Liver (tissue), 3 donors: ENCODE results near the gene UGT1A5.

Experiments used
- ATF3 ChIP-seq: IDR thresholded peaks from 2 replicates; pipeline ENCODE4 v1.6.1; 2016; ENCODE audit warnings: antibody characterized with exemption
- CTCF ChIP-seq: fragments of 150-350 bp; IDR thresholded peaks from 2 replicates; pipeline ENCODE4 v1.5.1; 2017; ENCODE audit warnings: improper control_type of control experiment, low read depth, low read length; ENCODE audit not compliant: missing input control
- EGR1 ChIP-seq, 2 donors: IDR thresholded peaks; 2 replicates each; pipeline ENCODE4 v1.6.1; 2016 to 2018; ENCODE audit warnings: antibody characterized with exemption in 2 of 2, low read depth in 2 of 2
- GABPA ChIP-seq, 2 donors: IDR thresholded peaks in 1 of 2; conservative IDR thresholded peaks in 1 of 2; 2 replicates each; pipeline ENCODE4 v1.6.1; 2016; ENCODE audit warnings: antibody characterized with exemption in 2 of 2, mild to moderate bottlenecking in 1 of 2, moderate library complexity in 1 of 2
- JUND ChIP-seq, 2 donors: IDR thresholded peaks; 2 replicates each; pipeline ENCODE4 v1.6.1; 2016; ENCODE audit warnings: antibody characterized with exemption in 2 of 2
- REST ChIP-seq: IDR thresholded peaks from 2 replicates; pipeline ENCODE4 v1.6.1; 2016; ENCODE audit warnings: antibody characterized with exemption, mild to moderate bottlenecking
- SP1 ChIP-seq: IDR thresholded peaks from 2 replicates; pipeline ENCODE4 v1.6.1; 2018; ENCODE audit warnings: antibody characterized with exemption, mild to moderate bottlenecking
- YY1 ChIP-seq: IDR thresholded peaks from 2 replicates; pipeline ENCODE4 v1.6.1; 2016; ENCODE audit warnings: antibody characterized with exemption, mild to moderate bottlenecking
- ZBTB33 ChIP-seq: IDR thresholded peaks from 2 replicates; pipeline ENCODE4 v1.6.1; 2016; ENCODE audit warnings: antibody characterized with exemption
- TF ChIP-seq, protein P1 (sequence below): IDR thresholded peaks from 2 replicates; pipeline ENCODE4 v1.6.1; 2016; ENCODE audit warnings: antibody characterized with exemption
- donor health status: healthy.
- donor health status: healthy.

DNA sequence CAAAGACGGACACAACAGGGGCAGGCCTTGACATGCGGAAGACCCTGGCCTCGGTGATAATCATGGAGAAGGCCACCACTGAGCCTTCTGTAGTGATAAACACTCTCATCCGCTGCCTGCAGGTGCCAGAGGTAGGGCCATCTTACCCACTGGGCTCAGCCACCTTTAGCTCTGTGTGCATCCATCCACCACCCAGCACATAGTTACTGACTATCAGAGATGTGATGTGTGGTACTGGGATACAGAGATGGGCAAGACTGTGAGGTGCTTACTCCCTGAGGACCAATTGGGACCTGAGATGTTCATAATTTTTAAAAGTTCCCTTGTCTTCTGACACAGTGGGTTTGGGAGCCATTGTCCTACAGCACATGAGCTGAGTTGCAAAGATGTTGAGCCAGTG is 67.0 kb downstream of the UGT1A5 start:
- TF ChIP-seq EGR1 (IDR thresholded peaks at IDR 0.05; ENCODE audit: low read depth in 2 of 2): no peak
- no peak for TF ChIP-seq CTCF
- TF ChIP-seq ZBTB33: no peak
- TF ChIP-seq SP1: no peak
- TF ChIP-seq ATF3: no peak
- TF ChIP-seq JUND (IDR thresholded peaks at IDR 0.05): no peak
- TF ChIP-seq, protein P1, sequence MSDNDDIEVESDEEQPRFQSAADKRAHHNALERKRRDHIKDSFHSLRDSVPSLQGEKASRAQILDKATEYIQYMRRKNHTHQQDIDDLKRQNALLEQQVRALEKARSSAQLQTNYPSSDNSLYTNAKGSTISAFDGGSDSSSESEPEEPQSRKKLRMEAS: no peak
- no peak for TF ChIP-seq GABPA (IDR thresholded peaks at IDR 0.05 in 1 of 2, conservative IDR thresholded peaks at IDR 0.05 in 1 of 2)
- no peak for TF ChIP-seq YY1
- no peak for TF ChIP-seq REST
